ENCODE data around the gene MBP.
"Not testable (repeated sequence)": the region's sequence is repeated elsewhere in the genome, so short reads cannot be mapped to it uniquely, and the experiment has no call there.

MBP gene

DNA sequence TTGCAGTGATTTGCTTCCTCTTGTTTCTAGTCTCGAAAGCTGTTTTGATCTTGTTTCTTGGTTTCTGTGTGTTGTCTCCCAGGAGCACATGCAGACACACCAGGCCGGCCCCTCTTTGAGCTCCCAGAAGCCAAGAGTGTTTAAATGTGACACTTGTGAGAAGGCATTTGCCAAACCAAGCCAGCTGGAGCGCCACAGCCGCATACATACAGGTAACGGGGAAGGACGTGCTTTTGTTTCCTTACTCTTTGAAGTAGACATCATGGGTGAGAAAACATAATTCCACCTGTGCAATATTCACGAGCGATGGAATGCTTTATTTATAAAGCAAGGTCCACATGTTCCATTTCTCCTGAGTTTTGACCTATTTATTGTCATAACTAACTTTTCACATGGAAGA lies 173.0 kb downstream of the MBP start:
- DNase-seq, result no peak

DNA sequence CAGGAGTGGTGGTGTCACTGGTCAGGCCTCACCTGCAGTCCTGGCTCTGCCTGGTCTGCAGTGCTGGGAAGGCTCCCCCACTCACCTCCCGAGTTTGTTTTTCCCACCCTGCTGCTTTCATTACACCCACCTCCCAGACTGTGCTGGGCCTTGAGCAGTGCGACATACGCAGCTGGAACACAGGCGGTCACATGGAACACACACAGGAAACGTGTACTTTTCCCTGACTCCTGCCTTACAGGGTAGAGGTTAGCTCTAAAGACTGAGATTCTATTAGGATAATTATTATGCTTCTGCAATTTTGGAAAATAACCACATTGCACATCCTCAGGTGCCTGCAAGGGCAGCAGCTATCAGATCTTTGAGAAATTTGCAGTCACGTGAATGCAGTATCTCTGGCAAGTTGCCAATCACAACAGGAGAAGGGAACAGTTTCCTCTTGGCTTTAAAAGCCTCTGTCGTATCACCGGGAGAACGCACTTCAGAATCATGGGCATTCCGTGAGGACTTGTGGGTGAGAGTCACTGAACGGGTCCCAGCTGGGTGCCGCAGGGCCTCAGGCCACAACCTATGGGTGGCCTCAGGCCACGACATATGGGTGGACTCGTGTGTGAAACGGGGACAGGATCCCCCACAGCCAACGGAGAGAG lies 173.8 kb downstream of the MBP start:
- DNase-seq, result peak; percentile 30

DNA sequence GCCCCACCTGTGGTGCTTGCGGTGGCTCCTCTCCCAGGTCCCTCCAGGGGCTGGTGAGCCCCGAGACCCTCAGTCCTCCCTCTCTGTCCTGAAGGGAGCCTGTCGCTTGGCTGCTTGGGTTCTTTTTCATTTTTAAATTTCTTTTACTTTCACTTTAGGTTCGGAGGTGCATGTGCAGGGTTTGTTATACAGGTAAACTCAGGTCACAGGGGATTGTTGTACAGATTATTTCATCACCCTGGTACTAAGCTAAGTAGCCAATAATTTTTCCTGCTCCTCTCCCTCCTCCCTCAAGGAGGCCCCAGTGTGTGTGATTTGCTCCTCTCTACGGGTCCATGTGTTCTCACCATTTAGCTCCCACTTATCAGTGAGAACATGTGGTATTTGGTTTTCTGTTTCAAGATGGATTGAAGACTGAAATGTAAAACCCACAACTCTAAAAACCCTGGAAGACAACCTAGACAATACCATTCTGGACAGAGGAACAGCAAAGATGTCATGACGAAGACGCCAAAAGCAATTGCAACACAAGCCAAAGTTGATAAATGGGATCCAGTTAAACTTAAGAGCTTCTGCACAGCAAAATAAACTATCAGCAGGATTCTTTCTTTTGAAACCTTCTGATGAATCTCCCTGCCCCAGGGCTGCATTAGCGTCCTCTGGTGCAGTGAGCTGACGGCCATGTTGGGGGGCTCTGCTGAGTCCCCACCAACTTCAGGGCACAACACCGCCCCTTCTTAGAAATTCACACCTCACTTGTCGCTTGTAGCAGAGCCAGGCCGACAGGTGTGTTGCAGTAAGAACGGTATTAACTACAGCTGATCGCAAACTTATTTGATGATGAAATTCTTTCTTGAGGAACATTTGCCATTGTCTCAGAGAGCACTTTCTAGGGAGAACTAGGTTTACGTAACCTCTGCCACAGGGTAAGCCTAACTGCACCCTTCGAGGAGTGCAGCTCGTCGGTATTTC lies 174.9 kb downstream of the MBP start:
- DNase-seq, result no peak

DNA sequence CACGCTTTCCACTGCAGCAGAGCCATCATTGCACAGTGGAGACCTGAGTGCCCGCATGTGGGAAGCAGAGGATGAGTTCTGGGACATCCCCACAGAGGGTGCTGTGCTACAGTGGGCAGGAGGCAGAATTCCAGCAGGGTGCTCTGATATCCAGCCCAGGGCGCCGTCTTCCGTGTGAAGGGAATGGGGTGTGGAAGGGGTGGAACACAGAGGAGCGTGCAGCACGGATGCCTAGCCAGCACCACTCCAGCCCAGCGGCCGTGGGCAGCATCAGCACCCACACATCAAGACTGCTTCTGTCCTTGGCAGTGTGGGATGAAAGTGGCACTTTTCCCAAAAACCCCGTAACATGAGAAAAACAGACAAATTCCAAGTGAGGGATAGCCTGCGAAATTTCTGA lies 175.9 kb downstream of the MBP start:
- no peak for DNase-seq

DNA sequence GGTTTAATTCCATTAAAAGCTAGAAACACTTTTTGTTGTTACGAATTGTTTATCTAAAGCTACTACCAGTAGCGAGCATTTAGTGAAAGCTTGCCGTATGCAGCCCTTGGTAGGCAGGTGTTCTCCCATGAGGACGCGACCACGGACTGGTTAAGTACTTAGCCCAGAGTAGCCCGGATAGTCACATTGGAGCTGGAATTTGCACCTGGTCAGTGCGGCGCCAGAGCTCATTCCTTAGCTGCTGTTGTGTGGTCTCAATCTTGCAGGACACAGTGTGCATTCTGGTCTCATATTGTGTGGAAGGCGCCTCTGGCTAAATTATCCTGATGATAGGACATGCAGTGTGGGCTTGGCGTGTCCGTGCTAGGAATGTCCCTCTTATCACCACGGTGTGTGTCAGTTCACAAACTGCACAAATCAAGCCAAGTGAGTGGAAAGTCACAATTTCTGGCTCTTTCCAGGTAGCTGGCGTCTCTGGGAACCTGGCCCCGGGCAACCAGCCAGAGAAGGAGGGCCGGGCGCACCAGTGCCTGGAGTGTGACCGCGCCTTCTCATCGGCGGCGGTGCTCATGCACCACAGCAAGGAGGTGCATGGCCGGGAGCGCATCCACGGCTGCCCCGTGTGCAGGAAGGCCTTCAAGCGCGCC lies 176.9 kb downstream of the MBP start:
- no peak for DNase-seq

DNA sequence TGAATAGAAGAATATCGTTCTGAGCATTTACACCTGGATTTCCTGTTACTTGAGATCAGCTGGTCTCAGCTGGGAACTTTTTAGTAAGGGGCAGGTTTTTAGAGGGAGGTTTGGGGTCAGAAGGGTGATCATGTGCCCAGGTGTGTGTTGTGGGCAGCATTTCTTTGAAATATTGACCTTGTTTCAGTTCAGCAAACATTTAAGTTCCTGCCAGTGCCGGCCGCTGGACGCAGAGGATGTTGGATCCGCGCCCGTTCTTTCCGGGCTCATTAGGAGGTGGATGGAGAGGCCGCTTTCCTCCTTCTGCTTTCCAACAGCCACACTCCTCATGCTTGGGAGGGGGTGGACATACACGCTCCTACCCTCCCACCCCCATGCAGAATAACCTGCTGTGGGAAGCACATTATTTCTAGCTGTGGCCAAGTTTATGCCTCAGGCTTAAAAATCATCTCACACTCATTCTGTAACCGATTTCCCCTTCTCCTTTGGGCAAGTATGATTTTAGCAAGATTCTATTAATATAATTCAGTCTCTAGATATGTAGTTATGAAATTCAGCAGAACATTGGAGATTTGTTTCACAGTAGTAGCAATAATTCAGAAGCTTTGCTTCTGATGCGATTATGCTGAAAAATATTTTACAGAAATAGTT lies 178.9 kb downstream of the MBP start:
- DNase-seq, result peak; percentile 4

DNA sequence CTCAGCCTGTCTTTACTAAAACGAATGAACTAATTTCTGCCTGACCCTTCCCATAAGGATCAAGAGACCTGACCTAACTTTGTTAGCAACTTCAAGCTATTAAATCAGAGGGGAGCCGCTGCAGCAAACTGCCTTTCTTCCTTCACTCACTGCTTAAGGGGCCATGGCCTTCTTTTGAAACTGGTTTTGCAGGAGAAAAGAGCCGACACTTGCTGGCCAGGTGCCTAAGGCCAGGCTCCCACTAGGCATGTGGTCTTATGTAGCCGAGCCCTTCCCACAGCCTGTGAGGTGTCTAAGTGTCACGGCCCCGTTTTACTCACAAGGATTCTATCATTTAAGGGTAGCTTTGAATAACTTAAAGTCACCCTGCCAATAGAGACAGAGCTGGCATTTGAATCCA lies 179.4 kb downstream of the MBP start:
- no peak for DNase-seq

DNA sequence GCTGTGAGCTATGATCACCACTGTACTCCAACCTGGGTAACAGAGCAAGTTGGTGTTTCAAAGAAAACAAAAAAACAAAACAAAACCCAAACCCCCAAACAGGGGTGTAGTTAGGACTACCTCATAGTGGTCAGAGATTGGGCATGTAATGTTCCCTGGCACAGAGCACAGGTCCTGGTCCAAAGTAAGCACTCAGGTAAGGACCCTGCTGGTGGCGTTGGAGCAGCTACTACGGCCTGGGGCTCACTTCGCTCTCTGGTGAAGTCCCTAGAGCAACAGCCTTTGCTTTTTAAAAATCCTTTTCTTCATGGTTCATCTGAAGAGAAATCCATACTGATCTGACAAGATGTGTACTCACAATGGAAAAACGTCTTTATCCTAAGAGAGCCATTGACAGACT lies 179.8 kb downstream of the MBP start:
- DNase-seq, result no peak

DNA sequence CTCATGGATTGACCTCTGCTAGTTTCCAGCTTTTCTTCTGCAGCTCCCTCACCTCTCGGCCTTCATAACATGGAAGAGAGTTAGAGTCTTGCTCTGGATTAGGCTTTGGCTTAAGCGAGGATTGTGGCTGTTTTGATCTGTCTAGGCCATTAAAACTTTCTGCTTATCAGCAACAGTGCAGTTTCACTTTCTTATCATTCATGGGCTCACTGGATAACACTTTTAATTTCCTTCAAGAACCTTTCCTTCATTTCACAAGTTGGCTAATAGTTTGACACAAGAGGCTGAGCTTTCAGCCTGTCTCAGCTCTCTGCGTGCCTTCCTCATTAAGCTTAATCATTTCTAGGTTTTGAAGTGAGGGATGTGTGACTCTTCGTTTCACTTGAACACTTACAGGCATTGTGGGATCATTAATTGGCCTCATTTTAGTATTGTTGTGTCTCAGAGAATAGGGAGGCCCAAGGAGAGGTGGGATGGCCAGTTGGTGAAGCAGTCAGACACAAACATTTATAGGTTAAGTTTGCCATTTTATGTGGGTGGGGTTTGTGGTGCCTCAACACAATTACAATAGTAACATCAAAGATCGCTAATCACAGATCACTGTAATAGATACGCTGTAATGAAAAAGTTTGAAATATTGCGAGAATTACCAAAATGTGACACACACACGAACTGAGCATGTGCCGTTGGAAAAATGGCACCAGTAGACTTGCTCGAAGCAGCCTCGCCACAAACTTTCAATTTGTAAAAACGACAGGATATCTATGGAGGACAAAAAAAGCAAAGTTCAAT lies 180.9 kb downstream of the MBP start:
- no peak for DNase-seq

DNA sequence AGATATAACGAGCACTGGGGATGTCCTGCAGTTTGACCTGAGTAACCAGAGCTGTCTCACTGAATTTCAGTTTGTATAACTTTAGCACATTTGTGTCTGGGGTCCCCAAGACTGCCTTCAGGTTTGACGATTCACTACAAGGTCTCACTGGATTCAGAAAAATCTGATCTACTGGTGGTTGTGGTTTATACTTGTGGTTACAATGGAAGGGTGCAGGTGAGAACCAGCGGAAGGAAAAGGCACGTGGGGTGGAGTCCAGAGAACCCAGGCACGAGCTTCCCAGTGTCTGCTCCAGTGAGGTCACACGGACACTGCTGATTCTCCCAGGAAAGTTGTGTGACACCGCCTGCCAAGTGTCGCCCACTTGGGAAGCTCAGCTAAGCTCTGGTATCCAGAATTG lies 184.2 kb downstream of the MBP start:
- DNase-seq, result no peak

DNA sequence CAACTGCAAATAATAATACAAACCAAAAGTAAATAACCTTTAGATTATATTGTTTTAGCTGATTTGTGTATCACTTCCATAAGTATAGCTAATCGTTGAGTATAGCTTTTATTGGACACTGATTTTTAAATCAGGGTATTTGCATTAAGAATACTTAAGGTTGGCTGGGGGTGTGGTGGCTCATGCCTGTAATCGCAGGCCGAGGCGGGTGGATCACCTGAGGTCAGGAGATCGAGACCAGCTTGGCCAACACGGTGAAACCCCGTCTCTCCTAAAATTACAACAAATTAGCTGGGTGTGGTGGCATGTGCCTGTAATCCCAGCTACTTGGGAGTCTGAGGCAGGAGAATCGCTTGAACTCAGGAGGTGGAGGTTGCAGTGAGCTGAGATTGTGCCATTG lies 188.2 kb downstream of the MBP start:
- not testable (repeated sequence) for DNase-seq

DNA sequence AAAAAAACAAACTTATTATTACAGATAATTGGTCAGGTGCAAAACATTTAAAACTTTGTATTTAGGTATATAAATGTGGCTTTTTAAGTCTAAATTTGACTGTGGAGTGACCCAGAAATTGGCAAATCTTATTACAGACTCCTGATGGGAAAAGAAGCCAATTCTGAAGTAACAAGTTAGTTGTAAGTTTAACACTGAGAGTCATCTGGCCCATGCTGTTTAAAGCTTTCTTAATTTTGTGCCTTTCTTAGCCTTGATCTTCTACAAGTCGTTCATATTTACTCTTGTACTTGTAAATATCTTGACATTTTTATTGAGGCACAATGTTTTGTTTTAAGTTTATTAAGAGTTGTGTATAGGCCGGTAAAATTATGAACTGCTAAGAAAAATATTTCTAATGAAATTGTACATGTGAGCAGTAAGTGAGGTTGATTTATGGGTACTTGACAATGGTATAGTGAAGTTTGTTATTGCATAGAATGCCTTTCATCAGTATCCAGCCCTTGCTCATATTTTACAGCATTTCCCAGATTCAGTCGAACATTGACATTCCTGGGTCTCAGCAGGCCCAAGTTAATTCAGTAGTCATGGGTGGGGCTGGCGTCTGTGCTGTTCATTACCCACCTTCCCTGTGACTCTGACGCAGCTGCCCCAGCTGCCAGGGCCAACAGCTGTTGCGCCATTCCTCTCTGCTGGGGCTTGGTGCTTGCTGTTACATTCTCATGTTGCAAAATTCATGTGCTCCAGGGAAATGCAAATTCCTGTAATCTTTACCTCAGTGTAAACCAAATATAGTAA lies 188.8 kb downstream of the MBP start:
- DNase-seq, result no peak

DNA sequence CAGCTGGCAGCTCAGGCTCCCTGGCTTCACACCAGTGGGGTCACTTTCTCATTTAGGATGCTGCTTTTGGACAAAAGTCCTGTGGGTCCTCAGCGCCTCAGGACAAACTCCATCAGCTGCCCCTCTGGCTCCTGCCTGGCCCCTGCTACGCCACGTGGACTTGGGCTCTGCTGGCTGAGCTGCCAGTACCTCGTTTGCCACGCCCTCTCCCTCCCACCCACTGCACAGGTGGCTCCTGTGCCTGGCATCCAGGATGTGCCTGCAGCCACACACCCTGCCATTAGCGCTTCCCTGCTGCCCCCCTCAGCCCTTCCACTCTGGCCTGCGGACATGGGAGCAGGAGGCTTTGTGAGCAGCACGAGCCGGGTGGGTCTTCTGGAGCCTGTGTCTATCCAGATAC lies 191.3 kb downstream of the MBP start:
- no peak for DNase-seq

DNA sequence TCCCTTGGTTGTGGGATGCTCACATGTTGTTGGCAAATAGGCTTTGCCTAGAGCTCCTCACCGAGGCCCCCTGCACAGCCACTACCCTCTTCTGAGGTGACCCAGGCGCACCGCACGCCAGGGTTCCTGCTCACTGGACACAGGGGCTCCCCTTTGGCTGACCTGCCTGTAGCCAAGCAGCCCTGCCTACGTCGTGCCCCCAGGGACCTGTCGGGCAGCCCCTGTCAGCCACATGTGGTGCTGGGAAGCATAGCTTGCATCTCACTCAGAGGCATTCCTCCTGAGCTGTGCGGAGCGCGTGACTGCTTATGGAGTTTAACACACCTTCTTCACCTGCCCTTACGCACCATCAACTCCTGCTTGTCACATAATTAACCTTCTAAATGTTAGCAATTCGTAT lies 194.0 kb downstream of the MBP start:
- no peak for DNase-seq

DNA sequence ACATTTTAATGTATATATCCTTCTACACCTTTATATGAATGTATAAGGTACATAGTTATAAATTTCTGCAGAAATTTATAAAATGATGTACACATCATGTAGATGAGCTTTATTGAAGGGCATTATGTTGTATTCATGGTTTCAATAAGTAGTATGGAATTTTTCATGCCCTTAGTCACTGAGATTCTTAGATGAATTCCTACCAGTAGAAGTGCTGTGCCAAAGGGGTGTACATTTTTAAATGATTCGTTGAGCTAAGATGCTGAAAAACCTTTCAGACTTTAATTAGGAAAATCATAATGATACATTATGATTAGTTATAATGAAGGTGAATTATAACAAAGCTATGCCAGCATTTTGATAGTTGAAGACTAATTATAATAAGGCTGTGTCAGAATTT lies 195.0 kb downstream of the MBP start:
- no peak for DNase-seq

DNA sequence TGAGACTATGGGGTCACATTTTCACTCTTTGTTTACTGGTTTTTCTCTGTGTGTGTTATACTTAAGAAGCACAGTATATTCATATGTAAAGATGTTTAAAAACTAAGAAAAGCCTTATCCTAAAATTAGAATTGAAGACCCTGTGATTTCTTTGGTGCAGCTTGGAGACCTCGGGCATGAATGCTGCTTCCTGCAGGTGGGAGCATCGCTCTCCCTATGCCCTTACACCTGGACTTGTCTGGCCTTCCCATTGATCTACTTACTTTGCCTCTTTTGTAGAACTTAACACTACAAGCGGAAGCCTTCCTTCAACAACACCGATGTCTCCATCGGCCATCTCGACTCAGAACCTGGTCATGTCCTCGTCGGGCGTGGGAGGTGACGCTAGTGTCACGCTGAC lies 195.7 kb downstream of the MBP start:
- DNase-seq, result no peak

DNA sequence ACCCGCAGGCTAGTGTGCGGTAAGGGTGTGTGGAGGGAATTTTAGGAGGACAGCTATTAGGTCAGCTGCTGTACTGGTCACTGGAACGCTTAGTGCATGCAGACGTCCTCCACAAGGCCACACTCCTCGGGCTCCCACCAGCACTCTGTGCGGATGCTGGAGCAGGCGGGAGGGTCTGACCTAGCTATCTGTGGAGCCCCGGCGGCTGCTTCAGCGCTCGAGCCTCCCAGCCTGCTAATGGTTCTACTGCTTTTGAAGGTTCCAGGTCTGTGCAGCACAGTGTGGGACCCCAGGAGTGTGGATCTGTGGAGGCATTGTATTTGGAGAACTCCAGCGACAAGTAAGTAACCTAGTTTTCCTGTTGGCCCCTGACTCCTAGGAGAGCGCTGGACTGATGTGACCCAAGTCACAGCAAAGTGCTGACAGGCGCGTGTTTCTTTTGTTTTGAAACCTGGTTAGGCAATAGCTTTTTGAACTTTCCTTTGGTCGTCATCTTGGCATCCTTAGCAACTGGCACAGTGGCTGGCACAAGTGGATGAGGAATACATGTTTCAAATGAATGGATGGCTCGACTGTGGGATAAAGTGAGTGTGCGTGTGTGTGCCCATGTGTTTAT lies 196.8 kb downstream of the MBP start:
- DNase-seq, result no peak

DNA sequence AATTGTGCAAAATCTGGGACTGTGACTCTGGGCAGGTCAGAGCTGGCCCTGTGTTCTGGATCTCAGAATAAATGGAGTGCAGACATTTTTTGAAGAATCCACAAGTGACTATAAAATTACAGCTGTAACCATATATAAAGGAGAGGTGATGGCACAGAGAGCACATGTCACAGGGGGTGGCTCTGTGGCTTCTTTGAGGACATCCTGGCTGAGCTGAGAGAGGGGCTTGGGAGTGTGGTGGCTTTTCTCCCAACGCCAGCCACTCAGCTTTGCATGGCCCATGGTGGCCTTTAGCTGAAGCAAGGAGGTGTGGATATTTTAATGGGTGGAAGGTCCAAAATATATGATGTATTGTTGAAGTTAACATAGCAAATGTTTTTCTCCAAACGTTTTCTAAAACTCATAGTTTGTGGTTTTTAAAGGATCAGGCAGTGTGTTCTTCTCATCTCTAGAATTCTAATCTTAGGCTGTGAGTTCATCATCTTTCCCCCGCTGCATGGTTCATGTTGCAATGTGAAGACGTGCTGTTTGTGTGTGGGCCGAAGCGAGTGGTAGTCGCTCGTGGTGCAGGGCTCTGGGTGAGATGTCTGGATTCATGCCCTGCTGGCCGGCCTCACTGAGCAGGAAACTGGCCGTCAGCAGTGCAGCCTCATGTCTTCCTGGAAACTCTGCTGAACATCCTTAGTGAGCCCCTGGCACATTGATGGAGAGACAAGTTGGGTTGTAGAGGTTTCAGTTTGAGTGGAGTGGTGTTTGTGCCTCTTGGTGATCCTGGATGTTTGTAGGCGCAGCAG lies 200.4 kb downstream of the MBP start:
- no peak for DNase-seq

DNA sequence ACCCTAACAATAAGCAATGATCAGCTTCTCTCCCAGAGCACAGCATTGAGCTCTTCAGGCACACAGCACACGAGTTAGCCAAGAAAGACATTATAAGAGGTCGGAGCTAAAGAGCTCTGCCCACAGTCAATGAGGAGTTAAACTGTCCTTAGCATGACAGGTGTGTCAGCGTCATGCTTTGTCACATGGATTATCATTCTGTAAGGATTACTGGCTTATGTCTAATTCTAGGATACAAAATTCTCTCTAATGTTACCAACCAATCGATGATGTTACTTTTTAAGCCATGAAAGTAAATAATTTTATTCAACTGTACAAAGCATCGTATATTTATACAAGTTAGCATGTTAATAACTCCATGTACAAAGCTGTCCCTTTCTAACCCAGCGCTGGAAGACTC lies 201.4 kb downstream of the MBP start:
- no peak for DNase-seq
